ENCODE data around the gene KAZALD1.

The KAZALD1 gene

DNA sequence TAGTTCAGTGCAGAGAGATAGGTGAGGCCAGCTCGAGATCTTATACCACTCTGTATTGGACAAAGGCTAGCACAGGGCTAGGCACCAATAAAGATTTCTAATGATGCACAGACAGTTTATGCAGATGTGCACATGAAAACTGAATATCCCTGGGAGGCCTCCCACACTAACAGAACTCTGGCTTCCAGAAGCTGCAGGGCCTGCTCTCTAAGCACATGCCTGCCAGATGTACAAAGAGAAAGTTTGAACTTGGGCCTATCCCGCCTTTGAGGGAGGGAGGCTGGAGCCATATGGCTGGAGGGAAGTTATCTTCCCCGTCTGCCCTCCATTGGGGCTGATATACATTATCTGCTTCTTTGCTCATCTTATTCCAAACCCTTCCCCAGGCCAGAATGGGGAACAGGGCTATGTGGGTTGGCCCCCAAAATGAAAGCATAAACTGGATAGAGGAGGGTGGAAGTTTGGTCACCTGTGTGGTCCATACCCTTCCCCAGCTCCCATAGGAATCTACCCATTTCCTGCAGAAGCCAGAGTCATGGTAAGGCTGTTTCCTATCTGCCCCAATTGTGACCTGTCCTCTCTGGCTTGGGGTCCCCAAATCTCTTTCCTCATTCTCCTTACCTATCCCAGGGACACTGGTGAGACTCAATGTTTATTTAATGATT lies 3.8 kb downstream of the KAZALD1 start:
- no peak for DNase-seq (ENCODE audit: low read depth in 4 of 4, low spot score in 1 of 4)

DNA sequence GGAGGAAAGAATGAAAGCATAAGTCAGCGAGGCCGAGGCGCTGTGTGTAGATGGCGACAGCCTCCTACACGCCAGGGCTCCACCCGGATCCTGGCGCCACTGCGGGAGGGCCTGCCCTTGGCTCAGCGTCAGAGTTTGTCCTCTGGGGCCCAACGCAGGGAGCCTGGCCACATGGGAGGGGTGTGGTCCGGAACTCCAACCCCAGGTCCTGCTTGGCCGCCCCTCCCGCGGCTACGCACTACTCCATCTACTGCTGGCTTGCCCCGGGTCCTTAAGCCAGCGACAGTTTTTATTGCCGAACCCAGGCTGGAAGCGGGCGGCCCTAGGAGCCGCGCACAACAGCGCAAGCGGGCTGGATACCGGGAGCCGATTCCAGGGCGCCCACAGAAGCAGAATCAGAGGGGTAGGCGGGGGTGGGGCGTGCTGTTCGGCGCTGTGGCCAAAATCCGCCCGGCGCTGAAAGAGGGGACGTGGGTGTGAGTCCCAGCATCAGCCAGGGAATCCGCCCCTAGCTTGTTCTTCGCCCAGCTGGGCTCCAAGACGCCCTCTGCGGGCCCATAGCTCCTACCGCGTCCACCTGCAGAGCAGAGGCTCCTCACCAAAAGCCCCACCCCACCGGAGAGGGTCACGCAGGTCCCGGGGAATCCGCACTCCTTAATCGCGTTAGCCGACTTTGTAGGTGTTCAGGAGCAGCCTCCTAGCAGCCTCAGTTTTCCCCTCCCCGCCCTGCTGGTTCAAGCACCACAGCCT lies 4.5 kb downstream of the KAZALD1 start:
- DNase-seq (ENCODE audit: low read depth in 4 of 4, low spot score in 1 of 4), result no peak

DNA sequence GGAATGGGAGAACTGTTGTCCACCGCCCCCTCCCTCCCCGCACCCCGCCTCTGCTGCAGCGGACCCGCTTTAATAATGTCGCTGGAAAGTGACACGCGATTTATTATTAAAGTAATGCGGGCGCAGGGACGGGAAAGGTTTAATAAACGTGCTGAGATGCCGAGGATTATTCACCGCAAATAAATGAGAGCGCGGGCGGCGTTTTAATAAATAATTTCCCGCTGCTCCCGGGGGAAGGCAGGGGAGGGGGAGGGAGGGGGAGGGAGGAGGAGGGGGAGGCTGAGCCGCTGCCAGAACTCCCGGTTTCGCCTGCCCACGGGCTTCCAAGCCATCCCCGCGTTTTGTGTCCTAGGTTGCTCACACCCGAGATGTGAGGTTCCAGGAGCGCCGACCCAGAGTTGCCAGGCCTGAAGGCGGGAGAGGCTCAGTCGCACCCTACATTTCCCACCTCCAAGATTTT lies 5.1 kb downstream of the KAZALD1 start:
- DNase-seq (ENCODE audit: low read depth in 4 of 4, low spot score in 1 of 4), result no peak

DNA sequence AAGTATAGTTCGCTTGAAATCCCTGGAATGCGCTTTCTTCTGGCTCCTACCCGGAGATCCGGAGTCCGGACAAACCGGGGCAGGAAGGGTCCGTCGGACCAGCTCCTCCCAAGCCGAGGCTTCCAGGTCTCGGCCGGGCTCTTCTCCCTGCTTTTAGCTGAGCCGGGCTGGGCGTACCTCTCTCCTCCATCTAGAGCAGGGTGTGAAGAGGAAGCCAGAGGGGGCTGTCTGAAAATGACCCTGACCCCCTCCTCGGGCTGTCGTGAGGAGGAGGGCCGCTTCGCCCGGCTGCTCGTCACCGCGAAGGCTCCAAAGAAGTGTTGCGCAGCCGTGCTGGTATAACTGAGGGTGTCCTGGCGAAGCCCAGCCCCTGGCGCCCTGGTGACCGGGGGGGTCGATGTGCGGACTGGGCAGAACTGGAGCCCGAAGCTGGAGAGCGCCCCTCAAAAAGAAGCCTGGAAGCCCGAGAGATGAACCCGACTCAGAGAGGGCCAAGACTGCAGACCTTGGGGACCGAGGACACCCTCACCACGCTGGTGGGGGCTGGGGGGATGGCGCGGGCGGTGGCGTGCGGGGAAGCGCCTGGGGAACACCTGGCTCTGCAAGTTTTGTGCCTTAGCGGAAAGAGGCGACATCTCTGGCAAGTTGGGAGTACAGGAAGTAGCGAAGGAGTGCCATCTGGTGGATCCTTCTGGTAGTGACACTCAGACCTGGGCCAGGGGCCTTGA lies 5.7 kb downstream of the KAZALD1 start:
- DNase-seq (ENCODE audit: low read depth in 4 of 4, low spot score in 1 of 4), result peak; percentile 54 to 69 (median 64)

DNA sequence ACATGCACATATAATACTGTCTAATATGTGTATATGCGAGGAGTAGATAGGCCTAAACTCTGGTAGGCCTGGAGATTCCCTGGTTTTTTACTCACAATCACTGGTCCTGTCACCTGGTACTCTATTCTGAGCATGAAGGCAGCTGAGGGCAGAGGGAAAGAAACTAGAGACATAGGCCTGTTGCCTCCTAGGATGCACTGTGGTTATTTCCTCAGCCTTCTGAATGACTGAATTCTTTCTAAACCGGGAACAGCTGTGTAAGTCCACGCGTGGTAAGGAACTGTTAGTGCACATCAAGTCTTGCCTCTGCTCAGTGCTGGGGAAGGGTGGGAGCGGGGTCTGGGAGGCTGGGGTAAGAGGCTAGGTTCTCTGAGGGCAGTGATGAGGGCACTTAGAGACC lies 7.7 kb downstream of the KAZALD1 start:
- DNase-seq (ENCODE audit: low read depth in 4 of 4, low spot score in 1 of 4), result no peak

DNA sequence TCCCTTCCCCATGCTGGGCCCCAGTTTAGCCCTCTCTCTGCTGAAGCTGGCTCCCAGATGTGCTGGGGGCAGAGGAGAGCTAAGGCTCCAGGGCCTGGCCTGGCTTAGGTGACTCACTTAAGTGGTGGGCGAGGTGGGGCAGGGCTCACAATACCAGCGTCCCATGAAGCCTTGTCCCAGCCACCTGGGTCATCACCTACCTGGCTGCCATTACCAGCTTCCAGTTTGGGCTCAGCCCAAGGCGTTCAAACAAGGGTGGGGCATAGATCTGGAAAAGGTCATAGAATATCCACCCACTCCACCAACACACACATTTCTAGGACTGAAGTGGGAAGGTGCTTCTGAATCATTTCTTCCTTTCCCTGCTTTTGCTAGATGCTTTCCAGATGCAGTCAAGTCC lies 8.3 kb downstream of the KAZALD1 start:
- DNase-seq (ENCODE audit: low read depth in 4 of 4, low spot score in 1 of 4), result no peak

DNA sequence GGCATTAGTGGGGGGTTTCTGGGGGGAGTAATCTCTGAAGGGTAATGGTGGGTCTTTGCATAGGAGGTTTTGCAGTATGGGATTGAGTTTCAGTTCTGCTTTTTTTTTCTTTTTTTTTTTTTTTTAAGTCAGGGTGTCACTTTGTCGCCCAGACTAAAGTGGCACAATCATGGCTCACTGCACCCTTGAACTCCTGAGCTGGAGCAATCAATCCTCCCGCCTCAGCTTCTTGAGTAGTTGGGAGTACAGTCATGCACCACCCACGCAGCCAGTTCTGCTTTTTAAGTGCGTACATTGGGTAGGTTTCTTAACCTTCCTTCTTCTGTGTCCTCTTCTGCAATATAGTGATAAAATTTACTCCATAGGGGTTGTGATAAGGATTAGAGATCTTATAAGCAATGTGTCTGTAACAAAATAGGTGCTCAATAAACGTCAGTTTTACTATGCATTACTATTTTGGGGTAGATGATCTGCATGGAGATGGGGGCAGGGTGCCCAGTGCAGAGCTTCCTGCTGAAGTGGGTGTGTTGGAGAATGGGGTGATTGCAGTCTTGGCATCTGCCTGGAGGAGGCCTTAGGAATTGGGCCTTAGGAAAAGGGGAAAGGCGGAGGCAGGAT lies 9.6 kb downstream of the KAZALD1 start:
- DNase-seq (ENCODE audit: low read depth in 4 of 4, low spot score in 1 of 4), result peak in 1 of 4 experiments; percentile 27

DNA sequence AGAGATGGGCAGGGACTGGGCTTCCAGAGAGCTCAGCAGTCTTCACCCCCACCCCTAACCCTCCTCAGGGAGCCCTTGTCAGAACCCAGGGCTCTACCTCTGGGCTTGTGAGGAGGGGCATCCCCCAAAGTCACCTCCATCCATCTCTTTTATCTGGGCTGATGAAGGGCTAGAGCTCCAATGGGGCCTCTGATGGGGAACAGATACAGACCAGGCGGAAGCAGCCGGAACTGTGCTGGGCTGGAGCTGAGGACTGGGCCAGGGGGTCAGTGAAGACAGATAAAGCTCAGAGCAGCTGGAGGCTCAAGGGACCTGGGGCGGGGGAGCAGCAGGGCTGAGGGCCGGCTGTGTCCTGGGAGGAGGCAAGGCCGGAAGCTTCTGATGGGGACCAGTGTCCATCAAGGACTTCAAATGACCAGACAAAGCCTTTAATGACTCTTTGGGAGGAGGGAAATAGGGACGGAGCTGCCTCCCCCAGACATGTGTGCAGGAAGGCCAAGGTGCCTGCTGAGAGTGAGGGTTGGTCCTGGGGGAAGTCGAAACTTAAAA lies 10.2 kb downstream of the KAZALD1 start:
- no peak for DNase-seq (ENCODE audit: low read depth in 4 of 4, low spot score in 1 of 4)

DNA sequence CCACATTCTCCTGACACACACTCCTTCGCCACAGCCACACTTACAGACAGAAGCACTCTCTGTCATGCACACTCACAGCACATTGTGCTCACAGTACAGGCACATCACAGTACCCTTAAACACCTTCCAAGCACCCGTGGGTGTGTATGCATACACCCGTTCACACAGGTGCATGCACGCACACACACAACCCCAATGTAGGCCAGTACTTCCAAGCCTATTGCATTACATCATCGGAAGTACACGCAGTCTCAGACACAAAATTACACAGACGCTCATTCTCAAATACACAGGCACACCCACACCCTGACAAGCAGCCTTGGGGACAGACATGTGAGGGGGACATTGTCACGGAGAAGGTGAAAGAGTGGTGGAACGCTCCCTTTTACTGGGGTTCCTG lies 11.1 kb downstream of the KAZALD1 start:
- DNase-seq (ENCODE audit: low read depth in 4 of 4, low spot score in 1 of 4), result no peak

DNA sequence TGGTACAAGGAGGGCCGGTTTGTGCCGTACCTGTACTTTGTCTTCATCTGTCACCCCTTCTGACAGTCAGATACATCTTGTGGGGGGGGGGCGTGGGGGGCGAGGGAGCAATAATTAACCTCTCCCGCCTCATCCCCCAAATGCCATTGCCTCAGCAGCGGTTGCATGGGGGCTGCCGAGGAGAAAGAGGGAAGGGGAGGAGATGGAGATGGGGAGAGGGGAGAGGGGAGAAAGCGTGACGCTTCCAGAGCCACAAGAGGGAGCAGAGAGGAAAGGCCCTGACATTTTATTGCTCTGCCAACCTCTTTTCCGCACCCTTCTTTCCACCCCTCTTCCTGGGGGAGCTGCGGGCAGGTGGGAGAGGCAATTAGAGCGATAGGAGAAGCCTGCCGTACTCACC lies 11.8 kb downstream of the KAZALD1 start:
- no peak for DNase-seq (ENCODE audit: low read depth in 4 of 4, low spot score in 1 of 4)

DNA sequence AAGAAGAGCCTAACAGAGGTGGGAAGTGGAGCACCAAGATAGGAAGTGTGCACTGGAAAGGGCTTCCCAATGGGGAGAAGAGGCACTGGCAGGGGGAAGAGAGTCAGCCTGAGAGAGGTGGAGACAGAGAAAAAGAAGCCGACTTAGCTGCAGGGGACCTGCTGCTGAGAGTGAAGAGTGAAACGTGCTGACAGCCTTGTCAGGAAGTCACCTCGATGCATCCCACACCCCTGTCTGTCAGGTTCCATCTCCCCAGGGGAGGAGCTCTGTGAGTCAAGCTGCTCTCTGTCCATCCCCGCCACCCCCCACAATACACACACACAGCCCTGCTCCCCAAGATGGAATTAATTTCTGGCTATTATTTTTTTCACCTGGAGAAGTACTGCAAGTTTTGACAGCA lies 14.0 kb downstream of the KAZALD1 start:
- no peak for DNase-seq (ENCODE audit: low read depth in 4 of 4, low spot score in 1 of 4)

DNA sequence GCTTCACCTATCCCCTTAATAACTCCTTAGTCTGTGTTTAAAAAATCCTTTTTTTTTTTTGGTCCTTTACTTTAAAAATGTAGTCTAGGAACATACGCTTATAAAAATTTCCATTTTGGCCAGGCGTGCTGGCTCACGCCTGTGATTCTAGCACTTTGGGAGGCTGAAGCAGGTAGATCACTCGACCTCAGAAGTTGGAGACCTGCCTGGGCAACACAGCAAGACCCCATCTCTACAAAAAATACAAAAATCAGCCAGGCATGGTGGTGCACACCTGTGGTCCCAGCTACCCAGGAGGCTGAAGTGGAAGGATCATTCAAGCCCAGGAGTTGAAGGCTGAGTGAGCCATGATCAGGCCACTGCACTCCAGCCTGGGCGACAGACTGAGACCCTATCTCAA lies 14.8 kb downstream of the KAZALD1 start:
- no peak for DNase-seq (ENCODE audit: low read depth in 4 of 4, low spot score in 1 of 4)

DNA sequence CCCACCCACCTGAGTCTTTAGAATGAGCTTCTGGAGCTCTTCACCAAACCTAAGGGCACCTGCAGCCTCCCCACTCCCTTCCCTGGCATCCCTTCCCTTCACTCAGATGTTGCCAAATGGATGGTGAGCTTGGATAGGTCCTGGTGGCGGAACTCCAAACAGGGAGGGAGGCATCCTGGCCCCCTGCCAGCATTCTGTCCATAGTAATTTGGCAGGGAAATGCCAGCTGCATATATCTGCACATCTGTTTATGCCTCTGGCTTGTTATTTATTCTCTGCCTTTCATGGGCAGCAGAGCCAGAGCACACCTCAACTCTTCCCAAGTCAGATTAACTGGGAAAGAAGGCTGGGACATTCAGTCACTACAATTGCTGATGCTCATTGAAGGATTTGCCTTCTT lies 18.1 kb downstream of the KAZALD1 start:
- no peak for DNase-seq (ENCODE audit: low read depth in 4 of 4, low spot score in 1 of 4)

DNA sequence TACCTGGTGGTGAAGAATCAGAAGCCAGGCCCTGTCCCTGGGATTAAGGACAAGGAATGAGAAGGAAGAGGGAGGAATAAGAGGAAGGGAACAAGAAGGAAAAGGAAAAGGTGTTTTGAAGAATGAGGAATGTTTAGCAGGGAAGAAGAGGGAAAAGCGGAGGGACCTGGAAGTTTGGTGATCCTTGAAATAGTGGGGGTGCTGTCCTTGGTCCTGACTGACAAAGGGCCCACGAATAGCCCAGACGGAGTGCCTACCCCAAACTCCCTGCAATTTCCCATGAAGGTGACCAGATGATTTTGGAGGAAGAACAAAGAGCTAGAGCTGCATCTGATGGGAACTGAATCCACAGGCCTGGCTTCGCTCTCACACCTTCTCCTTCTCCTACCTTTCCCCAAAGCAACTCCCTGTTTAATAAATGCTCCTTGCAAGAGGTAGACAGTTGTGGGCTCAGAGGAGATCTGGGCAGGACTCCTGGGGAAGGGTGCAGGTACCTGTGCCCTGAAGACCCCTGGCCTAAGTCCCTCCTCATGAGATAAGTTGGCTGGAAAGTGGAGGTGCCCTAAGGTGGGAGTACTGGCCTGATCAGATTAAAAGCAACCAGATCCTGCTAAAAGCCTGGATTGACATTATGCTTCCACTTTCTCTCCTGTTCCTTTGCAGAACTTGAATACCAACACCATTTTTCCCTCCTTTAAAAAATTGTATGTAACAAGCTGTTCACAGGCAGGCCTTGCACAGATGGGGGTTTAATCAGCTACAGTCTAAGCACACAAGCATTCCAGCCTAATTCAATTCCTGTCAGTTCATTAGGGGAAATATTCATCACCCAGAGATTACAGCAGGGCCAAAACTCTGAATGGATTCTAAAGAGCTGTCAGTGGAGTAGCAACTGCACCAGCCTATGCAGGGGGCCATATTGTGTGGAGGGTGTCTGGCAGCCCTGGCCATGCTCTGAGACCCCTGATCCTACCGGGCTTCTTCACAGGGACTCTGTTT lies 19.4 kb downstream of the KAZALD1 start:
- no peak for DNase-seq (ENCODE audit: low read depth in 4 of 4, low spot score in 1 of 4)

DNA sequence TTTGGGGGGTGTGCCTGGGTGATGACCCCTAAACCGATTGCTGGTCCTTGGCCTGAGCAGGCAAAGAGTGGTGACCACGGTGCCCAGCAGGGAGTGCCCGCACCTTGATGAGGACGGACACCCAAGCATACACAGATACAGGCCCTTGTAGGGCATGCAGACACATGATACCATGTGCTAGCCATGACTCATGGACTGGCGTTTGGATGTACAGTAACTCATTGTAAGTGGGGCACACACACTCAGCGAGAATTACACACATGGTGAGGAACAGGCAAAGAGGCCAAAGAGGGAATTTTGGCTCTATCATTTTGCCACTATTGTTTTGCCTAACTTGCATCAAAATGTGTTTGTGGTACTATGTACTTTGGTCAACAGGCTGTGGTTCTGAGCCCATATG lies 24.1 kb downstream of the KAZALD1 start:
- DNase-seq (ENCODE audit: low read depth in 4 of 4, low spot score in 1 of 4), result no peak

DNA sequence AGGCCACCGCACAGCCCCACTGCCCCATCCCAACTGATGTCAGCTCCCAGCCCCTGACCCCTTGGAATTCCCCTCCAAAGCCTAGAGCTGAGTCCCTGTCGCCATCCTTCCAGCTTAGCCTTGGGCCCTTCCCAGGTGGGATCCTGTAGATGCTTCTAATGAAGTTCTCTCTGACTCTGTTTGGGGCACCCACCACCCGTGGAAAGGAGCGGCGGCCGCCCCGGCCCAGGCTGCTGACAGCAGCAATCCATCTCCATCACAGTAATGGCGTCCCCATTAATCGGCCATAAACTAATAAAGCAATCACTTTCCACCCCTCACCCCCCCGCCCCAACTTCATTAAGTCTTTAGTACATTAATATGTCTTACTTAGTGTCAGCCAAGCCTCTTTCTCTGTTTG lies 25.6 kb downstream of the KAZALD1 start:
- no peak for DNase-seq (ENCODE audit: low read depth in 4 of 4, low spot score in 1 of 4)

DNA sequence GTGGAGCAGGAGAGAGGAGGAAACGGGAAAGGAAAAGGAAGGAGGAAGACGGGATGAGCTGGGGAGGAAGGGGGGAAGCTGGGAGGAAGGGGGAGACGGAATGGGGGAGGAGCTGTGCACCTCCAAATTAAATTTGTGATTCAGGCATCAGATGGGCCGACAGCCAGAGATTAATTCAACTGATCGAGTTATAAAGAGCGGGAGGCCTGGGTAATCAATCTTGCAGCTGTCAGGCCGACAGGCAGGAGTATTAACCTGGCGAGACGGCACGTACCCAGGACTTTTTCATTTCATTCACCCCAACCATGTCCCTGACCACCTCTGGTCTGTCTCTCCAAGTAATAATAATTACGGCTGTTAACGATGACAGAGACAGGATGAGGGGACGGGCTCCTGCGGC lies 26.2 kb downstream of the KAZALD1 start:
- no peak for DNase-seq (ENCODE audit: low read depth in 4 of 4, low spot score in 1 of 4)

DNA sequence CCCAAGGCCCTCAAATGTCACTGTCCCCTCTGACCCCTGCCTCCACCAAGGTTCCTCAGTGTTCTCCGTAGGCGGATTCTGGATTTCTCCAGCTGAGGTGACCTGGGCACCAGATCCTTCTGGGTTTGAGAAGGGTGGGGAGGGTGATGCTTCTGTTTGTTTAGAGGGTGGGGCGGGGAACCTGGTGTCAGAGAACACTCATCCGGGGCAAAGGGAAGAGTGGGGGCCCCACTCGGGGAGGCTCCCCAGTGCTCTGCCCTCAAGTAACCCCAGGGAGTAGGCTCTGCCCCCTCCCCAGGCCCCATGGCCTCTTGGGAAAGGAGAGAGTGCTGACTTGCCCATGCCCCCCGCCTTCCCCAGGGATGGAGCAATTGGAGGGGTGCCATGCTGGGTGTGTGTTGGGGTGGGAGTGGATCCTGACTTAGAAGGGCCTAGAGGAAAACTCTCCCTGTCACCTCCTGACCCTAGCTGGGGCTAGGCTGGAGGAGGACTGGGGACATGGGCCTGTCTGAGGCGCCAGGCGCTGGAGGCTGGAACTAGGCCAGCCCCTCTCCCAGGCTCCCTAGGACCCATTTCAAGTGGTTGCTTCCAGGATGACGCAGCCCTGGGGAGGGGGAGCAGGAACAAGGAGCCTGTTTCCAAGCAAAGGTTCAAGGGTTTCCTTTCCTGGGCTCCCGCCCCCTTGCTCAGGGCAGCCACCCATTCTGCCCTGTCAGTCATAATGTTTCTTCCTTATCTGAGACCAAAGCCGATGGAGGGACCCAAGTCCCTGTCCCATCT lies 27.9 kb downstream of the KAZALD1 start:
- DNase-seq (ENCODE audit: low read depth in 4 of 4, low spot score in 1 of 4), result no peak

DNA sequence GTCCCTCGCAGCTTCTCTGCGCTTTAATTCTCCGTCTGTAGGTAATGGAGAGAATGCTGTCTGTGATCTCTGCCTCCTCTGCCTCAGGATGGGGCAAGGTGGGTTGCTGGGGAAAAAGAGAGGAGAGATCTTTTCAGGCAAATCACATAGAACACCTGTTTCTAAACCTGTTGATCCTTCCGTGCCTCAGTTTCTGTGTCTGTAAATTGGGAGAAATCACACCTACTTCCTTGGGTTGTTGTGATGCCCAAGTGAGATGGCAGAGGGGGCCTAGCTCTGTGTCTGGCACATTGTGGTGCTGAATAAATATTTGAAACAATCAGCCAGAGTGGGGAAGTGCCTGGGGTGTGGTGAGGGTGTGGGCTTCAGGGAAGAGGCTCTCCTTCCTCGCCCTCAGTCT lies 28.8 kb downstream of the KAZALD1 start:
- no peak for DNase-seq (ENCODE audit: low read depth in 4 of 4, low spot score in 1 of 4)
